GM18507 (cell line): Measurements from ENCODE around the gene HOXB2.
"Not testable (repeated sequence)": the region's sequence is repeated elsewhere in the genome, so short reads cannot be mapped to it uniquely, and the experiment has no call there.

Experiments
- DNase-seq: peaks from one replicate; pipeline ENCODE4 v3.0.0; 2011; ENCODE audit warnings: low read depth; ENCODE audit not compliant: insufficient read length; ENCODE audit errors: extremely low spot score
- FAIRE-seq: peaks from 2 replicates; lab custom pipeline; 2011; peaks lifted over from hg19 to GRCh38; lab: Jason Lieb, UNC

The HOXB2 gene

DNA sequence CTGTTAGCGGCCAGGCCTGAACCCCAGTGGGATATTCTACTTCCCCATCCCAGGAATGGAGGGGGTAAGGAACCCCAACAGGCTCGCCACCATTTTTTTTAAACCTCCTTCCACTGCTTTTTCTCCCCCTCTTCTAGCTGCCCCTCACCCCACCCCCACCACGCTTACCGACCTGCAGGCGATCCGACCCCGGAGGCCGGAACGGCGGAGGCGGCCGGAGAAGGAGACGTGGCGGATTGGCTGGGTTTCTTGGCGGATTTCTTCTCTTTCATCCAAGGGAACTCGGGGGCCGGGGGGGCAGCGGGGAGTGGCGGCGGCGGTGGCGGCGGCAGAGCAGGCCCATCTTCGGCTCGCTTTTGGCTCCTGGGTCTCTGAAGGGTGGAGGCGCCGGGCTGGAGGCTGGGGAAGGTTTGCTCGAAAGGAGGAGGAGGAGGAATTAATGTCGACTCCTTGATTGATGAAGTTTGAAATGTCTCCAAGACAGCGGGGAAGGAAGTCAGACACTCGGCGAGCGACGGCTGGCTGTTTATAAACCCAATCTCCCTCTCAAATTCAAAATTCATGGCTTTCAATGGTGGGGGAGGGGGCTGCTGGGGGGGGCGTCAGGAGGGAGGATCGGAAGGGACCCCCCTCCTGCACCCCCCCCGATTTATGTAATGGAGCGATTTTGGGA is 424 bp downstream of the HOXB2 start:
- DNase-seq (no peak), FAIRE-seq (no peak)

DNA sequence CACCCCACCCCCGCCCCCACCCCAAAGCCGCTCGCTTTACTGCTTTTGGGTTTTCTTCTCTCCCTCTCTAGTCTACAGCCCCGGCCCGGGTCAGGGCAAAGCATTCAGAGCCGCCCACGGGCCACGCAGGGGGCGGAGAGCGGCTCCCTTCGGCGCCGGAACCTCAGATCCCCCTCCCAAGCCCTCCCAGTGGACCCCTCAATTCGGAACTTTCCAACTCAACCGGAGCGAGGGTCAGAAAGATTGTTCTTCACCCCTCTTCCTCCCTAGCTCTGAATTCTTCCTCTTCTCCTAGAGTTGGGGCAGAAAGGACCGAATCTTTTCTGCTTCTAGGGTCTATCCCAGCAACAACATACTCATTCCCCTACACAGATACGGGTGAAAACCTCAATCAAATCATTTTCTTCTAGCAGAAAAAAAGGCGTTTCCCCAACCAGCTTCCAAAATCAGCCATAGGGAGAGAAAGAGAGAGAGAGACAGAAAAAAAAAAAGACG is 1.0 kb downstream of the HOXB2 start:
- DNase-seq (no peak), FAIRE-seq (no peak)

DNA sequence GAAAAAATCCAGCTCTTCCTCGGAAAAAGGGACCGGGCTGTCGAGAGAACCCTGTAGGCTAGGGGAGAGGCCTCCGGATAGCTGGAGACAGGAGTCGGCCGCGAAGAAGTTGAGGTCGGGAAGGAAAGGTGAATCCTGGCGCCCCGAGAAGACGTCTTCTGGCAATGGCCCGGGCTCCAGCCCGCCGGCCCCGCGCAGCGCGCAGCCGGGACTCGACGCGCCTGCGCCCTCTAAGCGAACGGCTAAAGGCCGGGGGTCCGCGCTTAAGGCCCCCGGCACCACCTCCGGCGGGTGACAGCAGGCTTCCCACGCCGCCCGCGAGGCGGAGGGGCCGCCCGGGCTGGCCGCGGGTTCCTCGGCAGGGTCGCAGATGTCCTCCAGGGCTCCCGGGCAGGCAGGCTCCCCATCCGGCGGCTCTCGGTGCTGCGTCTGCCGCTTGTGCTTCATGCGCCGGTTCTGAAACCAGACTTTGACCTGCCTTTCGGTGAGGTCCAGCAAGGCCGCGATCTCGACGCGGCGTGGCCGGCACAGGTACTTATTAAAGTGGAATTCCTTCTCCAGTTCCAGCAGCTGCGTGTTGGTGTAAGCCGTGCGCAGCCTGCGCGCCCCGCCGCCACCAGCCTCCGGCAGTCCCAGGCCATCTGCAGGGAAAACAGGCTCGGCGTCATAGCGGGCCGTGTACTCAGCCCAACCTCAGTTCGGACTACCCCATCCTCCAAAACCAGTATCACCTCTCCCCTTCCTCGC is 1.6 kb downstream of the HOXB2 start:
- peak; percentile 26 for FAIRE-seq
- DNase-seq: peak; percentile 30

DNA sequence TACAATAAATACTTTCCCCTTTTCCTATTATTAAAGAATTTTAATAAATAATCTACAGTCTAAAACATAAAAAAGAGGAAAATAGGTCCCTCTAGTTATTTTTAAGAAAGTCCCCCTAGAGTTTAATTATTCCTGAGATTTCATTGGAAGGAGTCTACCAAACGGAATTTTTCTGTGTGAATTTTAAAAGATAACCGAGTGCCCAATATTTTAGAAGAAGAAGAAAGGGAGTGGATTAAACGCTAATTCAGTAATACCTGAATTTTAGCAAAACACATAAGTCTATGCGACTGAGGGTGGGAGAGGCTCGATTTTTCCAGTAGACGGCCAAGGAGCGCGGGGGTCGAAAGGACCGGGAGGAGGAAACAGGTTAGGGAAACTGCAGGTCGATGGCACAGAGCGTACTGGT is 2.2 kb downstream of the HOXB2 start:
- no peak for DNase-seq
- no peak for FAIRE-seq

DNA sequence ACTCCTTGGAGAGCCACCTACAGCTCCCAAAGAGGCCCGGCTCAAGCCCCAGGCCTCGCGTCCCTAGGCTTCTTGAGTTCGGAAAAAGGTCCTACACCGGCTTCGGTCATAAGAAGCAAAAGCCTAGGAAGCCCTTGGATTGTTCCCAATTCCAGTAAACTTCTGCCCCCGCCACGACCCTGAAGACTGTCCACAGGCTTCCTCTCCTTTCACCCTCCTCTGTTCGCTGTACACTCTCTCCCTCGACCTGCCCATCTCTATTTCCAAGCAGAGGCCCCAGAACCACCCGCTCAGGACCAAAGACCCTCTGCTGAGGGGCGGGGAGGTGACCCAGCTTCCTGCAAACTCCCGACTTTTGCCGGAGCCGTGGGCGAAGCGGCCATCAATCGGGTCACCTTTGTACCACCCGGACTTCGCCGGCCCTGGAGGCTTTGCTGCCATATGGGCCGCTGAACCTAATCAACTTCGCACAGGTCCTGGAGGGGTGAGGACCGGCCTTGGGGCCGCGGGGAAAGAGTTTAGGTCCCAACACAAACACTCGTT is 2.7 kb downstream of the HOXB2 start:
- DNase-seq (no peak), FAIRE-seq (no peak)

DNA sequence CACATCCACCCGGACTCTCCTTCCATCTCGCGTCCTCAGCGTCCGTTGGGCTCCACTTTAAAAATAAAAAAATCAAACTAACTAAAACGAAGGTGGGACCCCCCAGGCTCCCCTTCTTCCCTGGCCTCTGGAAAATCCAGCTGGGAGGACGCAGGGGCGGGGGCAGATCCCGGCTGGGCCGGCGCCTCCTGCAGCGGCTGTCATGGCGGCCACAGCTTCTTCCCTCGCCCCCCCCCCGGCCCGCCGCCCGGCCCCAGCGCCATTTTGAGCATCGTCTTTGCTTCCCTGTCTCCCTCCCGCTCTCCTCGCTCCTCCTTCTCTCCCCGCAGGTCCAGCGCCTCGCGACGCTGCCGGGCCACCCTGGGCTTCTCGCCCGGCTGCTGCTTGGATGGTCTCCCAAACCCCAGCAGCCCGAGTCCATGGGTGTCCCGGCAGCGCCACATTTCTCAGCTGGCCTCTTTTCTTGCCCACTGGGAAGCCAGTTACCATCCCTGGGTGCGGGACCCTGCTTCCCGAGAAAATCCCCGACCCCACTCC is 3.3 kb downstream of the HOXB2 start:
- no peak for DNase-seq
- FAIRE-seq: no peak

DNA sequence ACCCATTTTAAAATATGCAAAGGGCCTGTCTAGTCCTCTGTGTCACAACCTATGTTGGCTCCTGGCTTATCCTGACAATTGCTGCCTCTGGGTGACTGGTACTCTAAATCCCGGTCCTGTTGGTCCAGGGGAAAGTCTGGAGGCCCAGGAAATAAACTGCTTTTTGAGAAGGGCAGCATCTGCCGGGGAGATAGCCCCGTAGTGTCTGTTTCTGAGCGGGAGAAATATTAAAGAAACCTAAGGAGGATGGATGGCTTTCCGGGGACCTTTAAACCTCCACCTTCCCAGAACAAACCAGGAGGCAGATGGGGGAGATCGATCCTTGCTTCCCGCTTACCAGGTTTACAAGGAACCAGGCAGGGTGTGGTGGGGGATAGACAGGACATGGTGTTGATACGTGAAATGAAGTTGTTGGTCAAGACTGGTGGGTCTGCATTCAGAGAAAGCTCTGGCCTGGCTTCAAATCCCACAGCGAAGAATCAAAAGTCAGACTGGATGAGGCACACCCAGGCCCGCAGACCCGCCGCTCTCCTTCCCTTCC is 3.8 kb downstream of the HOXB2 start:
- DNase-seq (no peak), FAIRE-seq (no peak)

DNA sequence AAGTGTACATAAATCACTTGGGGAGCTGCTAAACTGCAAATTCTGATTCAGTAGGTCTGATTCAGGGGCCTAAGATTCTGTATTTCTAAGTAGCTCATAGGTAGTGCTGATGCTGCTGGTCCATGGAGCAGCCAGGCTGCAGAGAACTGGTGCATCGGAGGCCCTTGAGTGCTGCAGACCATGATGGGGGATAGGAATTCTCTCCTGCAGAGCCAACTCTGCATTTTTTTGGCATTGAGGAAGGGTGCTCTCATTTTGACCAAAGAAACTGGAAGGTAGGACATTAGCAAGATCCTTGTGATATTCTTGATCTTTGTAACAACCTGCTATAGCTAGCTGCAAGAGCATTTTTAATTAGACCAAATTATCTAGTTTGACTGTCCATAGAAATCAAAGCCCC is 4.7 kb downstream of the HOXB2 start:
- FAIRE-seq: no peak
- no peak for DNase-seq

DNA sequence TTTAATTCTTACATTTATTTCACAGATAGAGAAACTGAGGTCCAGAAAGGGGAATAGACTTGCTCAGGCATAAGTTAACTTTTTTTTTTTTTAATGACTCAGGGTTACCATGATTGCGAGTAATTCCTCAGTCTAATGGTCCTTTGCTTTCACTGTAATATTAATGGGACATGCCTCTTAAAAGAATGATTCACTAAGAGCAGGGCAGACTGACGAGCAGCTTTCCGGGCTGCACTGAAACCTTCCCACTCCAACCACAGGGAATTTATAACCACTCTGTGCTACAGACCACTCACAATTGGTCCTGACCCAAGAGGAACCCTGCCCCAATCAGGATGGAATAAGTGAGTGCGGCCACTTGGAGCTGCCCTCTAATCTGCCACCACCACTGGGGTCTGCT is 5.7 kb downstream of the HOXB2 start:
- no peak for FAIRE-seq
- DNase-seq: no peak

DNA sequence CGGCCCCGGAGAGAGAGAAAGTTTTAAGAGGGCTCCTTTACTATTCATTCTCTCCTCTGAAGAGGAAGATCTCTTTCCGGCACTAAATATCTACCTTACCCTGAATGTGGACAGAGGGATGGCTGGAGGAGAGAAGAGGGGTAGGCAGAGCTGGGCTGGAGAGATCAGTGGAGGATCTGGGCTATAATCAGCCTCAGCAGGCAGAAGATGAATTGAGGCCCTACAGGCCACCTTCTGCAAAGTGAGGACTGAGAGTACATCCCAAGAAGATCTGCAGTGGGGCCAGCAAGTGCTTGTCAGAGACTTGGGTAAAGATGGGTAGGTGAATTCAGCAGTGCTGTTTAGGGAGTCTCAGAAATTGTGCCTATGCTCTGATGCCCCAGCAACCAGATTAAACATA is 7.6 kb downstream of the HOXB2 start:
- no peak for DNase-seq
- FAIRE-seq: no peak

DNA sequence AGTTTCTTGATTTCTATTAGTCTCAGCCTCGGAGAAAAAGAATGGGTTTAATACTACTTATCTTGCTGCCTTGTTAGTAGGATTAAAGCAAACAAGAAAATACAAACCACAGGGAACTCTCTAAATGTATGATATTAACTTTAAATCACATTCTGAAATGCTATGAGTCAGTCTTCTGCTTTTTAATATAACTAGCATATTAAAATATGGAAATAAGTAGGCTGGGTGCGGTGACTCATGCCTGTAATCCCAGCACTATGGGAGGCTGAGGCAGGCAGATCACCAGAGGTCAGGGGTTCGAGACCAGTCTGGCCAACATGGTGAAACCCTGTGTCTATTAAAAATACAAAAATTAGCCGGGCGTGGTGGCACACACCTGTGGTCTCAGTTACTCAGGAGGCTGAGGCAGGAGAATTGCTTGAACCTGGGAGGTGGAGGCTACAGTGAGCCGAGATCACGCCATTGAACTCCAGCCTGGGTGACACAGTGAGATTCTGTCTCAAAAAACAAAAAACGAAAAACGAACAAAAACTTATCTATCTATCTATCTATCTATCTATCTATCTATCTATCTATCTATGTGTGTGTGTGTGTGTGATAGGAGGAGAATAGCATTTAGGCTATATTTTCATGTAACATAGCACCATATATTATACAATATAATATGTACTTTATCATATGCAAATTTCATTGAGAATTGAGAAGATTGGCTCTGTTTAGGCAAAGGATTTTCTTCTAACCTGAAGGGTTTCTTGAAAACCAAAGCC is 8.9 kb downstream of the HOXB2 start:
- FAIRE-seq, DNase-seq: not testable (repeated sequence)

DNA sequence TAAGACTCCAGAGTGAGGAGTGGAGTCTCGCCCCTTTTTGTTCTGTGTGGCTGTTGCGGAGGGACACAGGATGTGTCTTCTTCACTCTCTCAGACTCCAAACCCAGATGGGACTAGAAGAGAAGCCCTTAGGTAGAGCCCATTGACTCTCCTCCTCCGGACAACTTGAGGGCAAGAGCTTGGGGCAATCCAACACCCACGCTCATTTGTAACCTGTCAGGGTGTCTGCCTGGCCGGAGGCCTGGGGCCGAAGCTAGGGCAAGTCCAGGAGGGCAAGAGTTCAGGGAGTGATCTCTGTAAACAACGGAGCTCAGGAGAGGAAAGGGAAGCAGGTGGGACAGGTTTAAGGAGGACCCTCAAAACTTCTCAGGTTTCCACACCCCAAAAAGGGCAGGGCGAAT is 12.6 kb downstream of the HOXB2 start:
- FAIRE-seq: no peak

DNA sequence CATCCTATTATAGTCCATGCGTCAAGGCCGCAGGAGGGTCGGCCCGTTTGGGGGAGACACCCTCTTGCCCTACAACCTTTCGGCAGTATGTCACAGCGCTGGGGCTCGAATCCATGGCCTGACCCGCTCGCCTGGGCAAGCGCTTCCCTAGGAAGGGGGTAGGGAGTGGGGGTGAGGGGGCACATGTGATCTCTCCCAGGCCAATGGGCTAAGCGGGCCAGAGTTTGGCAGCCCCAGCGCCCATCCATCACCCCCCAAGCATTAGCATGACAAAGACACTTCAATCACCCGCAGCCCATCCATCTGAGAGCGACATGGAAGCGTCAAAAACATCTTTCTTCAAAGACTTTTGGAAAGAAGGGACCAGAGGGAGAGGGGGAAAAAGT is 14.0 kb downstream of the HOXB2 start, which contains the start of gene HOXB1:
TSS of gene HOXB1 (minus strand) at position 125 of the 386 bp plus-strand sequence. CDS start at position 18, 107 bp downstream.
- FAIRE-seq (no peak), DNase-seq (no peak)

More for the DNA sequence above, 12.6 kb downstream of the HOXB2 start:
- DNase-seq: no peak

DNA sequence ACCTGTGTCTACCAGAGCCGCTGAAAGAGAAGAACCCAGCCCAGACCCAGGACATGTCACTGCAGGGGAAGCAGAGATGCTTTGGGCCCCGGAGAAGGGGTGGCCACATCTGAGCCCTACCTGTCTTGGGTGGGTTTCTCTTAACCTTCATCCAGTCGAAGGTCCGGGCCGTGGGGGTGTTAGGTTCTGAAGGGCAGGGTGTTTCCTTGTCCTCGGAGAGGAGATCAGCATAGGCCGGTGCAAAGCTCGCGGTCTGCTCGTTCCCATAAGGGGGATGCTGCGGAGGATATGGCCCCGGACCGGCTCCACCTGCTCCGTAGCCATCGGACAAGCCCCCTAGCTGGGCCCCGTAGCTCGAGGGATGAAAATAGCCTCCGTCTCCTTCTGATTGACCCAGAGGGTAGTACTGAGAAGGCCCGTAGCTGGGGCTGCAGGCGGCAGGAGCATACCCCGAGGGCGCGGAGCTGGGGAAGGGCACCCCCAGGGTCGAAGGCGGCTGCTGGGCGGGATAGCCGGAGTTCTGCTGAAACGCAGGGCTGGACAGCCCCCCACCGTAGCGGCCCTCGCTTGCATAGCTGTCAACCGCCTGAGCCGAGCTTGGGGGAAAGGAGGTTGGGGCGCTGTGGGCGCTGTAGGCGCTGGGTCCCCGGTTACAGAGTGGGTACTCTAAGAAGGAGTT is 14.6 kb downstream of the HOXB2 start:
- FAIRE-seq (no peak), DNase-seq (no peak)

DNA sequence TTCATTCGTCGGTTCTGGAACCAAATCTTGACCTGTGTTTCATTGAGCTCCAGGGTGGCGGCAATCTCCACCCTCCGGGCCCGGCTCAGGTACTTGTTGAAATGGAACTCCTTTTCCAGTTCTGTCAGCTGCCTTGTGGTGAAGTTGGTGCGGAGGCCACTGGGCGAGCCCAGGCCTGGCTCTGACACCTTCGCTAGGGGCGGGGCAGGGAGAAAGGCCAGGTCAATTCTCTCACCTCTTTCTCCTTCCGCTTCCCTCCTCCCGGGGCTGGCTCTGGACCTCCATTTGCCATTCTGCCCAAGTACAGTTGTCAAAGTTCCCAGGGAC is 15.3 kb downstream of the HOXB2 start:
- FAIRE-seq (no peak), DNase-seq (no peak)

DNA sequence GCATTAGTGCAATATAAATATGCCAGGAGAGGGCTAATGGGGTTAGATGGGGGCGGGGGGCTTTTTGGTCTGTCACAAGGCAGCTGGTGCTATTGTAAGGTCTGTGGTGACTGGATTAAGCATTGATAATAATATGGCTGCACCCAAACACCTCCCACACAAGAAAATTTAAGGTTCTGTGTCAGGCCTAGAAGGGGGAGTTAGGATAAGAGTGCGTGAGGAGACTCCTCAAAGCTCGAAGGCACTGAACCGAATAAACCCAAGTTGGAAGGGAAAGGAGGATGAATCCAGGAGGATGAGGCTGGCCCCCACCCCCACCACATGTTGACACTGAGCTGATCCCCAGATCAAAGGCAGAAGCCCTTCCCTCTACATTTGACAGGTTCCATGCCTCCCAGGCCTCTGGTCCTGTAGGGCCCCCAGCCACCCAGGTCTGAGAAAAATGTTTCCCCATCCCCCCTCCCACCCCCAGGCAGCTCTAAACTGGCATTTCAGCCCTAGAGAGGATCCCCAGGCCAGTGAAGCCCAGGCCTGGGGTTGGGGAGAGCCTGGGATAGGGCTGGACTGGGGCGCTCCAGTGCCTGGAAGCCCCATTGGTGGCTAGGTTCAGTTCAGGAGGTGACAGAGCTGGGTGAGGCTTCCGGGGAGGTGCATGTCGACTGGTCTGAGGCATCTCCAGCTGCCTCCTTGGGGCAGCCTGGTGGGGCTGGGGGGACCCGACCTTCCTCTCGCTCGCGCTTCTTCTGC is 15.8 kb downstream of the HOXB2 start:
- FAIRE-seq (no peak), DNase-seq (no peak)

DNA sequence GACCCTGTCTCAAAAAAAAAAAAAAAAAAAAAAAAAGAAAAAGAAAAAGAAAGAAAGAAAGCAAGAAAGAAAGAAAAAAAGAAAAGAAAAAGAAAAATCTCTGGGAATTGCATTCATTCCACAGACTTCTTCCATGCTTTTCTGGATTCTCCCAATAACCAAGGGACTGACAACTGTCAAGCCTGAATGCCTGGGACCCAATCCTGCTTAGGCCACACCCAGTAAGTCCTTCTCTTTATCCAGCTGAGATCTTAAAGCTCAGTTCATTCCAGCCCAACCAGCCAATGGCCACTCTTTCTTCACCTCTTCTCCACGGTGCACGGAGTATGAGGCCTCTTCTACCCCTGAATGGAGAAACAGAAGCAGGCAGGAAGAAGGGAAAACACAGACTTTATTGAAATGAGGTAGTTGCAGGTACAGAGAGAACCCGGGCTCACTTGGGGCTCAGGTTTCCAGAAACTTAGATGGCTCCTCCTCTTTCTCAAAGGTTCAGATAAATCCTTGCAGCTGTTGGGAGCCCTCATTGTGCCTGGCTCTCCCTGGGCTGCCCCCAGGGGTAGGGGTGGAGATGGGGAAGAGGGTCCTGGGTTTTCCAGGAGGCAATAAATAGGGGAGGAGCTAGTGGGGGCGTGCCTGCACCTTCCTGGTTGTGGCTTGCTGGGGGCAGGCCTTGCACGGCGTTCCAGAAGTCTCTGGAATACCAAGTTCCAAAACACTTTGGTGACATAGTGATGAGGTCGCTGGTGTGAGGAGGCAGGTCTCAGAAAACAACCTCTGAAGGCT is 16.6 kb downstream of the HOXB2 start:
- no peak for FAIRE-seq

DNA sequence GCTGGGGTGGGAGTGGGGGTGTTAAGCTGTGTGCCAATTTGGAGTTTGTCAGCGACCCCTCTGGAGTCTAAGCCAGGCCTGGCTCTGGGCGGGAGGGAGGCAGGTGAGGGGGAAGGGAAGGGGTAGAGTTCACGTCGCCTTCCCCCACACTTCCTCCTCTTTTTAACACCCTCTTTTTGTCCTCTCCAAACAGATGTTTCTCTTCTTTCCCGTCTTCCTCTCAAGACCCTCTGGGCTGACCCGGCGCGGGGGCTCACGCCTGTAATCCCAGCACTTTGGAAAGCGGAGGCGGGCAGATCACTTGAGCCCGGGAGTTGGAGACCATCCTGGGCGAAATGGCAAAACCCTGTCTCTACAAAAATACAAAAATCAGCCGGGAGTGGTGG is 17.4 kb downstream of the HOXB2 start:
- DNase-seq: no peak
- FAIRE-seq: no peak

More for the DNA sequence above, 16.6 kb downstream of the HOXB2 start:
- no peak for DNase-seq
